ENCODE measurements around the gene RHEX.

GRCh38 chr1:206127336-206127735, 74.4 kb downstream of the RHEX start:
- no peak for TF ChIP-seq CTCF (IDR thresholded peaks at IDR 0.05)
- TF ChIP-seq POLR2A (IDR thresholded peaks at IDR 0.05): no peak

Measured in heart left ventricle (tissue), 13 donors.